Fibroblast of skin of right quadriceps (primary cell): ENCODE results near the gene SPP2.

ENCODE experiments used
- DNase-seq: peaks from one replicate; pipeline ENCODE4 v3.0.0-alpha.2; 2013

SPP2 gene

DNA sequence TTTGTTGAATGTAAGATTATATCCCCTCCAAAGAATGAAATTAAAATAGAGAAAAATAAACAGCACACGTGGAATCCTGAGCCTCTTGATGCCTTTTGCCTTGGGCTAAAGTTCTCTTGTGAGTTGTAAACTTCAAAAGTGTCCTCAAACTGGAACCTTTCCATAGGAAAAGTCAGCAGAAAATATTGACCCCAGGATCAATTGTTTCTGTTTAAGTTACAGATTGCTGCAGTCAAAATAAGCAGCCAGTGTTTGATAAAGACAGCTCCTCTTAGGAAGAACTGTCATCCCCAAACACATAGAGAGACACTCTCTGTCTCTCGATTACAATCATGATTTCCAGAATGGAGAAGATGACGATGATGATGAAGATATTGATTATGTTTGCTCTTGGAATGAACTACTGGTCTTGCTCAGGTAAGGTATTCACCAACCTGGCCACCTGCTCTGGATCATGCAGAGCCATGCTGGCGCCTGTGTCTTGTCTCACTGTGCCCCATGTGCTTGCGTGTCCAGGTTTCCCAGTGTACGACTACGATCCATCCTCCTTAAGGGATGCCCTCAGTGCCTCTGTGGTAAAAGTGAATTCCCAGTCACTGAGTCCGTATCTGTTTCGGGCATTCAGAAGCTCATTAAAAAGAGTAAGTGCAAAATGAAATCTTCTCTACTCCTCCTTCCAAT is at the start of gene SPP2:
Gene SPP2, plus strand, starts transcription at position 248 of the 681 bp plus-strand sequence. Its CDS starts 85 bp downstream, at position 333.
- DNase-seq, result no peak

DNA sequence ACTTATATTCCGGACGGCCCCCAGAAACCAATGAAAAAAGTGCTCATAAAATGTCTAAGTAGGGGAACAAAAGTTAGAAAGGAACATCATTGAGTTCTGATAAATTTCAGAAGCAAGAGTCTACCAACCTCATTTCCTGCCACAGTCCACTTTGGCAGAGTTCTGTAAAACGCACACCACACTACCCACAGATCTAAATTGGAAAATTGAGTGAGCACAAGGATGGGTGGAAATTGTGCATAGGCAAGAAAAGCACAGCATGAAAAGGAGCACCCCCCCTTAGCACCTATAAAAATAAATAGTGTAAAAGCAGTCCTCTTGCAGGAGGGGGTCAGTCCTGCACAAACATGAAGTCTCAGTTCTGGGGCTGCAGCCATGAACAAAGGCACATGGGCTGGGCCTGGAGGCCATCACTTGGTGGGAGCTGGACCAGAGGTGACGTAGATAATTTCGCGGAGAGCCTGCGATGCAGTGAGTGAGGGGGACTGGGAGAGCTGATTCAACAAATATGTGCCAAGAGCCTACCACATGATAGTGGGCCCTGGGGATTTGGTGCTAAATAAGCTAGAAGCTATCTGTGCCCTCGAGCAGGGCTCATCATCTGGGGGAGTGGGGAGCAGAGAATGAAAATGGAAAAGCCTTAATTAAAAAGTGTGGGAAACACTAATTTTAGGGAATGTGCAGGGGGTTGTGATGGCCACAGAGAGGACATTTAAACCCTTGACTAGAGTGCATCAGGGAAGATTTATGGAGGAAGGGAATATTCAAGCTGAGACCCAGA is 48.9 kb upstream of the SPP2 start:
- DNase-seq, result no peak

- DNase-seq, result no peak
Measured at GRCh38 chr2:234002281-234002680, 48.2 kb upstream of the SPP2 start.

- DNase-seq, result peak; percentile 91
Measured at GRCh38 chr2:234003972-234004617, 46.4 kb upstream of the SPP2 start.

- DNase-seq, result no peak
Measured at GRCh38 chr2:234005126-234005525, 45.4 kb upstream of the SPP2 start.

DNA sequence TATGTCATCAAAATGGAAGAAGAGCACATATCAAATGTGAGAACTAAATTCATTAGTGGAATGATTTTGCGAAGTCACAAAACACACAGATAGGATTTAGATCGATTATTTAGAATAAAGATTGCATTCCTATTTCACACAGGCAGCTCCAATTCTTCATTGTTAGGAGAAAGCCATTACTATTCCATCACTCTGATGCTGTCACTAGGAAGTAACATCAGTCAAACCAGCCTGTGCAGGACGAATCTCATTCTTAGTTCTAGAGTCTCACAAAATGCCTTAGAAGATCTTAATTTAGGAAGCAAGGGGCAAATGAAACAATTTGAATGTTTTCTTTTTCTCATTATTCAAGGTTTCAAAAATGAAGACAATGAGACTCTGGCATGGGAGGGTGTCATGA is 44.0 kb upstream of the SPP2 start:
- no peak for DNase-seq

- DNase-seq, result no peak
Measured at GRCh38 chr2:234014427-234014826, 36.1 kb upstream of the SPP2 start.

GRCh38 chr2:234015861-234016260 is 34.6 kb upstream of the SPP2 start:
- no peak for DNase-seq

DNA sequence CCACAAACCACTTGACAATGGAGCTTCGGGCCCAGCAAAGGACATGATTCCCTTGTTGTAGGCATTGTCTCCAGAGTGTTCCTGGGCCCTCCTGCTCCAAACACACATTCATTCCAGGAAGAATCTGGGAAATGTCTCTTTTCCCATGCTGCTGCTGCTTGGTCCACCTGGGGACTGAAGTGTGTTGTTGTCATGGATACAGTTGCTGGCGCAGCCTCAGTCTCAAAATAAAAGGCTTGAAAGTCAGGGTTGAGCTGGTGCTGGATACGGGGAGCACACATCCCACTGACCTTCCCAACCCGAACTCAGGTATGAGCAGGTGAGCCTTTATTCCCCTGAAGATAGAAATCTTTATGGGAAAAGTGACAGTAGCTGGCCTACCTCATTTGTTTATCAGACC is 30.6 kb upstream of the SPP2 start:
- no peak for DNase-seq

GRCh38 chr2:234020332-234020731 is 30.2 kb upstream of the SPP2 start:
- DNase-seq, result no peak

- no peak for DNase-seq
Measured at GRCh38 chr2:234022424-234022823, 28.1 kb upstream of the SPP2 start.

DNA sequence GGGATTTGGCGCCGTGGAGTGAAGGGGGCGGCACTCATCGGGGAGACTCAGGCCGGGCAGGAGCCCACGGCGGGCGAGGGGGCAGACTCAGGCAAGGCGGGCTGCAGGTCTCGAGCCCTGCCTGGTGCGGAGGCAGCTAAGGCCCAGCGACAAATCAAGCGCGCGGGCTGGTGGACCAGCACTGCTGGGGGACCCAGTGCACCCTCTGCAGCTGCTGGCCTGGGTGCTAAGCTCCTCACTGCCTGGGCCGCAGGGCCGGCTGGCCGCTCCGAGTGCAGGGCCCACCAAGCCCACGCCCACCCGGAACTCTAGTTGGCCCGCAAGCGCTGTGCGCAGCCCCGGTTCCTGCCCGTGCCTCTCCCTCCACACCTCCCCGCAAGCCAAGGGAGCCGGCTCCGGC is 26.2 kb upstream of the SPP2 start:
- no peak for DNase-seq

DNA sequence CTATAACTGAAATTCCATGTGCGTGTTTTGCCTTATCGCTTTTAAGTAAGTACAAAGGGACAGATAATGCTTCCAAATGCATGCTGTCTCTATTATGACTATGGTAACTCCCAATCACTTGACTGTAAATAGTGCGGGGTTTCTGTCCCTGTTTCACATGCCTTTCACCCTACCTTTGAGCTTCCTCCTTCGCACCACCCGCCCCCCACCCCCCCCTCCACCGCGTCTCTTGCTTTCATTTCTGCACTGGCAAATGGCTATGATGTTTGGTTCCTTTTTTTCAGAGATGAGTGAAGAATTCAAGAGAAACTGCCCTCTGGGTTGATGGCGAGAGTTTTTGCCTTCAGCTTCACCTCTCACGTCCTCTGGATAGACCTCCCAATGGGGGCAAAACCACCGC is 25.0 kb upstream of the SPP2 start:
- DNase-seq, result no peak

DNA sequence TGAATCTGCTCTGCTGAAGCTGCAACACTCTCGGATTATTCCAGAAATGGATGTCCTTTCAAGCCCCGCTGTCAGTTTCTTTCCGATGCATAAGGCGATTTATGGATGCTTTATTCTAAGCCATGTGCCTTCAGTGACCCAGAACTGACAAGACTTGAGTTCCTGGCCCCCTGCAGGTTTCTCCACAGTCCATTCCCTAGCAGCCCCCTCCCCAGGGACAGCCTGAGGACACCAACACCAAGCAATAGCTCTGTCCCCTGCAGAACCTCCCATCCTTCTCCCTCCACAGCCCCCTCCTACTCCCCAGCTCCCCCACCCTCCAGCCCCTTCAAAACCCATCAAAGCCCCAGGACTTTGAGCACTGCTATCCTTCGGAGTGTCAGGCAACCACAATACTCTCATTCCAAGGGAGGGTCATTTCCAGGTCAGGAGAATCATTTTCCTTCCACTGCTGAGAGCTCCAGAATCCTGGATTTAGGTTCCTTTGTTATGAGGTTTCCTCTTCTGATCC is 24.6 kb upstream of the SPP2 start:
- DNase-seq, result peak; percentile 58

- DNase-seq, result no peak
Measured at GRCh38 chr2:234026693-234027254, 23.7 kb upstream of the SPP2 start.

DNA sequence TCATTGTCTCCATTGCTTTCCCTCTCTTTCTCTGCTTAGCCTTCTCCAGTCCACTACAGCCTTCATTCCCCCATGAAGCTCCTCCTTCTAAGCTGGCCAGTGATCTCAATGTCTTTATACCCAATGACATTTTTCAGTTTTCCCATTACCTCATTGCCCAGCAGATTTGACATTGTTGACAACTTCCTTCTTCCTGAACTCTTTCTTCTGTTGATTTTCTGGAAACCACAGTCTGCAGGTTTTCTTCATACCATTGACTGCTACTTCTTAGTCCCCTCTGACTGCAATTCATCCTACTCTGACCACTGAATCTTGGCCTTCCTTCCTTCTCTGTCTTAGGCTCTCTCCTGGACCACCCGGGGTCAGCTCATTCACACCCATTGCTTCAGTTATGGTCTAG is 22.9 kb upstream of the SPP2 start:
- no peak for DNase-seq

DNA sequence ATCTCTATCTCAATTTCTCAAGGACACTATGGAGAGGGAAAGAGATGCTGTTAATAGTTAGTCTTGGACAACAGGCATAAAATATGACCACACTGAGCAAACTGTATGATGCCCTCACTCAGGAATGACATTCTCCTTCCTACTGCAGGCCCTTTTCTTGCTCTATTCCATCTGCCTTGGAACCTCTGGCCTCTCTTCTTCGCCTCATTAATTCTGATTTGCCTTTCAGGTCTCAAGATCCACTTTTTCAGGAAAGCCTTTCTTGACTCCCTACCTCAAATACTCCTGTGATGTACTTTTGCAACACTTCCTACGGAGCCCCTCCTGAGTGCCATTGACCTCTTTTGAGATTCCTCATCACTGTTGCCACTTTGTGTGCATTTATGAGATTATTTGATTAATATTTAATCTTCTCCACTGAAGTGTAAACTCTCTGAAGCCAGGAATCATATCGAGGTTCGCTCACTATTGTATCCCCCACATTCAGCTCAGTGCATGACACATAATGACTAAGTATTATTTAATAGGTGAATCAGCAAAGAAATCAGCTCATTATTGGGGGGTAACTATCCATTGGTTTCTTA is 21.3 kb upstream of the SPP2 start:
- DNase-seq, result no peak

- DNase-seq, result no peak
Measured at GRCh38 chr2:234031207-234031606, 19.3 kb upstream of the SPP2 start.

GRCh38 chr2:234032279-234032856 is 18.1 kb upstream of the SPP2 start:
- DNase-seq, result peak; percentile 68

DNA sequence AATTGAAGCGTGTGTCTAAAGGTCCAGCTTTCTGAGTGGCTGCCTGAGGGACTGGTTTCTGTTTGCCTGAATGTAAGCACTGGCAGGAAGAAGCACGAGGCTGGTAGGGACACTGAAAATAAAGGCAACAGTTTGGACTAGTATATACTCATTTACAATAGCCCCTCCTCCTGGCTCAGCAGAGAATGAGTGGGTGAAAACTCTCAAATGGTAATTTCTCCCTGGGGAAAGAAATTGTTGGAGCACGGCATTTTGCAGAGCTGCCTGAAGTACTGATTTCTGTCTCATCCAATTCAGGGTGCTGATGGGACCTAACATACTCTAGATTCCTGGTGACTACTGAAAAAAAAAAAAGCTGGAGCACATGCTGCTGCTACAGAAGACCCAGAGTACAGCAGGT is 17.3 kb upstream of the SPP2 start:
- no peak for DNase-seq

GRCh38 chr2:234033885-234034284 is 16.6 kb upstream of the SPP2 start:
- DNase-seq, result no peak

GRCh38 chr2:234038076-234038802 is 12.3 kb upstream of the SPP2 start:
- no peak for DNase-seq
